ENCODE measurements around the gene MOB3A. TPM values are rescaled to one million over a fixed set of nuclear protein-coding genes. Genes with fewer than 3 reads are reported as not detected.

The MOB3A gene
- total and polyA plus RNA-seq, 4 donors: 3.4 to 8.7 (median 6.5) TPM

GRCh38 chr19:2111886-2112285 lies 15.8 kb upstream of the MOB3A start:
- WGBS: 93% methylated on average over 20 of the region's 20 CpGs
- Histone ChIP-seq H3K9me3 (ENCODE audit: control insufficient read depth in 4 of 4, low read length in 3 of 4) (no peaks in the 10 kb centered on the region), H3K4me1 (ENCODE audit: control insufficient read depth in 4 of 4, insufficient read depth in 4 of 4, low read length in 3 of 4) (no peaks in the 10 kb centered on the region), H3K36me3 (ENCODE audit: control insufficient read depth in 4 of 4, insufficient read depth in 3 of 4, low read depth in 1 of 4, low read length in 3 of 4) (peaks cover 44 to 93% (median 63%) of the 10 kb centered on the region in 4 donors), H3K27ac (ENCODE audit: low read depth in 1 of 2, low read length in 2 of 2) (no peak overlapping the region), H3K9ac (ENCODE audit: low read depth in 1 of 2, low read length in 2 of 2) (no peak overlapping the region), H3K27me3 (ENCODE audit: control insufficient read depth in 4 of 4, insufficient read depth in 4 of 4, low read length in 3 of 4) (no peaks in the 10 kb centered on the region), H3K4me3 (ENCODE audit: low read depth in 1 of 3, low read length in 3 of 3) (no peak overlapping the region)
- DNase-seq (ENCODE audit: low spot score): no peak
- TF ChIP-seq, protein P1, sequence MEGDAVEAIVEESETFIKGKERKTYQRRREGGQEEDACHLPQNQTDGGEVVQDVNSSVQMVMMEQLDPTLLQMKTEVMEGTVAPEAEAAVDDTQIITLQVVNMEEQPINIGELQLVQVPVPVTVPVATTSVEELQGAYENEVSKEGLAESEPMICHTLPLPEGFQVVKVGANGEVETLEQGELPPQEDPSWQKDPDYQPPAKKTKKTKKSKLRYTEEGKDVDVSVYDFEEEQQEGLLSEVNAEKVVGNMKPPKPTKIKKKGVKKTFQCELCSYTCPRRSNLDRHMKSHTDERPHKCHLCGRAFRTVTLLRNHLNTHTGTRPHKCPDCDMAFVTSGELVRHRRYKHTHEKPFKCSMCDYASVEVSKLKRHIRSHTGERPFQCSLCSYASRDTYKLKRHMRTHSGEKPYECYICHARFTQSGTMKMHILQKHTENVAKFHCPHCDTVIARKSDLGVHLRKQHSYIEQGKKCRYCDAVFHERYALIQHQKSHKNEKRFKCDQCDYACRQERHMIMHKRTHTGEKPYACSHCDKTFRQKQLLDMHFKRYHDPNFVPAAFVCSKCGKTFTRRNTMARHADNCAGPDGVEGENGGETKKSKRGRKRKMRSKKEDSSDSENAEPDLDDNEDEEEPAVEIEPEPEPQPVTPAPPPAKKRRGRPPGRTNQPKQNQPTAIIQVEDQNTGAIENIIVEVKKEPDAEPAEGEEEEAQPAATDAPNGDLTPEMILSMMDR (IDR thresholded peaks at IDR 0.05; ENCODE audit: low read depth, low read length, missing input control): no peak
- TF ChIP-seq HNF4A (conservative IDR thresholded peaks at IDR 0.05): no peak
- TF ChIP-seq NR2F2 (IDR thresholded peaks at IDR 0.05): no peak
- TF ChIP-seq FOXA2 (IDR thresholded peaks at IDR 0.05): no peak
- TF ChIP-seq JUND (IDR thresholded peaks at IDR 0.05): no peak
- TF ChIP-seq, protein P2, sequence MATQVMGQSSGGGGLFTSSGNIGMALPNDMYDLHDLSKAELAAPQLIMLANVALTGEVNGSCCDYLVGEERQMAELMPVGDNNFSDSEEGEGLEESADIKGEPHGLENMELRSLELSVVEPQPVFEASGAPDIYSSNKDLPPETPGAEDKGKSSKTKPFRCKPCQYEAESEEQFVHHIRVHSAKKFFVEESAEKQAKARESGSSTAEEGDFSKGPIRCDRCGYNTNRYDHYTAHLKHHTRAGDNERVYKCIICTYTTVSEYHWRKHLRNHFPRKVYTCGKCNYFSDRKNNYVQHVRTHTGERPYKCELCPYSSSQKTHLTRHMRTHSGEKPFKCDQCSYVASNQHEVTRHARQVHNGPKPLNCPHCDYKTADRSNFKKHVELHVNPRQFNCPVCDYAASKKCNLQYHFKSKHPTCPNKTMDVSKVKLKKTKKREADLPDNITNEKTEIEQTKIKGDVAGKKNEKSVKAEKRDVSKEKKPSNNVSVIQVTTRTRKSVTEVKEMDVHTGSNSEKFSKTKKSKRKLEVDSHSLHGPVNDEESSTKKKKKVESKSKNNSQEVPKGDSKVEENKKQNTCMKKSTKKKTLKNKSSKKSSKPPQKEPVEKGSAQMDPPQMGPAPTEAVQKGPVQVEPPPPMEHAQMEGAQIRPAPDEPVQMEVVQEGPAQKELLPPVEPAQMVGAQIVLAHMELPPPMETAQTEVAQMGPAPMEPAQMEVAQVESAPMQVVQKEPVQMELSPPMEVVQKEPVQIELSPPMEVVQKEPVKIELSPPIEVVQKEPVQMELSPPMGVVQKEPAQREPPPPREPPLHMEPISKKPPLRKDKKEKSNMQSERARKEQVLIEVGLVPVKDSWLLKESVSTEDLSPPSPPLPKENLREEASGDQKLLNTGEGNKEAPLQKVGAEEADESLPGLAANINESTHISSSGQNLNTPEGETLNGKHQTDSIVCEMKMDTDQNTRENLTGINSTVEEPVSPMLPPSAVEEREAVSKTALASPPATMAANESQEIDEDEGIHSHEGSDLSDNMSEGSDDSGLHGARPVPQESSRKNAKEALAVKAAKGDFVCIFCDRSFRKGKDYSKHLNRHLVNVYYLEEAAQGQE (IDR thresholded peaks at IDR 0.05): no peak
- no peak for TF ChIP-seq EGR1 (IDR thresholded peaks at IDR 0.05; ENCODE audit: low read depth in 2 of 2)
- TF ChIP-seq YY1 (IDR thresholded peaks at IDR 0.05): no peak
- no peak for TF ChIP-seq RAD21 (IDR thresholded peaks at IDR 0.05)

GRCh38 chr19:2111425-2111824 lies 15.3 kb upstream of the MOB3A start:
- 97% methylated on average over 22 of the region's 22 CpGs for WGBS
- Histone ChIP-seq H3K4me1 (ENCODE audit: control insufficient read depth in 4 of 4, insufficient read depth in 4 of 4, low read length in 3 of 4) (no peaks in the 10 kb centered on the region), H3K4me3 (ENCODE audit: low read depth in 1 of 3, low read length in 3 of 3) (no peak overlapping the region), H3K36me3 (ENCODE audit: control insufficient read depth in 4 of 4, insufficient read depth in 3 of 4, low read depth in 1 of 4, low read length in 3 of 4) (peaks cover 44 to 93% (median 62%) of the 10 kb centered on the region in 4 donors), H3K9ac (ENCODE audit: low read depth in 1 of 2, low read length in 2 of 2) (no peak overlapping the region), H3K27ac (ENCODE audit: low read depth in 1 of 2, low read length in 2 of 2) (no peak overlapping the region), H3K9me3 (ENCODE audit: control insufficient read depth in 4 of 4, low read length in 3 of 4) (no peaks in the 10 kb centered on the region), H3K27me3 (ENCODE audit: control insufficient read depth in 4 of 4, insufficient read depth in 4 of 4, low read length in 3 of 4) (no peaks in the 10 kb centered on the region)
- no peak for DNase-seq (ENCODE audit: low spot score)
- TF ChIP-seq TAF1 (conservative IDR thresholded peaks at IDR 0.05): no peak
- no peak for TF ChIP-seq NR2F2 (IDR thresholded peaks at IDR 0.05)
- TF ChIP-seq FOXA1 (IDR thresholded peaks at IDR 0.05): no peak
- TF ChIP-seq JUND (IDR thresholded peaks at IDR 0.05): no peak
- TF ChIP-seq, protein P3, sequence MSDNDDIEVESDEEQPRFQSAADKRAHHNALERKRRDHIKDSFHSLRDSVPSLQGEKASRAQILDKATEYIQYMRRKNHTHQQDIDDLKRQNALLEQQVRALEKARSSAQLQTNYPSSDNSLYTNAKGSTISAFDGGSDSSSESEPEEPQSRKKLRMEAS (IDR thresholded peaks at IDR 0.05): no peak
- no peak for TF ChIP-seq HNF4A (conservative IDR thresholded peaks at IDR 0.05)
- TF ChIP-seq YY1 (IDR thresholded peaks at IDR 0.05): no peak
- no peak for TF ChIP-seq SP1 (IDR thresholded peaks at IDR 0.05)
- TF ChIP-seq, protein P4, sequence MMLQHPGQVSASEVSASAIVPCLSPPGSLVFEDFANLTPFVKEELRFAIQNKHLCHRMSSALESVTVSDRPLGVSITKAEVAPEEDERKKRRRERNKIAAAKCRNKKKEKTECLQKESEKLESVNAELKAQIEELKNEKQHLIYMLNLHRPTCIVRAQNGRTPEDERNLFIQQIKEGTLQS (IDR thresholded peaks at IDR 0.05): no peak
- no peak for TF ChIP-seq GABPA (IDR thresholded peaks at IDR 0.05 in 1 of 2, conservative IDR thresholded peaks at IDR 0.05 in 1 of 2)
- TF ChIP-seq, protein P5, sequence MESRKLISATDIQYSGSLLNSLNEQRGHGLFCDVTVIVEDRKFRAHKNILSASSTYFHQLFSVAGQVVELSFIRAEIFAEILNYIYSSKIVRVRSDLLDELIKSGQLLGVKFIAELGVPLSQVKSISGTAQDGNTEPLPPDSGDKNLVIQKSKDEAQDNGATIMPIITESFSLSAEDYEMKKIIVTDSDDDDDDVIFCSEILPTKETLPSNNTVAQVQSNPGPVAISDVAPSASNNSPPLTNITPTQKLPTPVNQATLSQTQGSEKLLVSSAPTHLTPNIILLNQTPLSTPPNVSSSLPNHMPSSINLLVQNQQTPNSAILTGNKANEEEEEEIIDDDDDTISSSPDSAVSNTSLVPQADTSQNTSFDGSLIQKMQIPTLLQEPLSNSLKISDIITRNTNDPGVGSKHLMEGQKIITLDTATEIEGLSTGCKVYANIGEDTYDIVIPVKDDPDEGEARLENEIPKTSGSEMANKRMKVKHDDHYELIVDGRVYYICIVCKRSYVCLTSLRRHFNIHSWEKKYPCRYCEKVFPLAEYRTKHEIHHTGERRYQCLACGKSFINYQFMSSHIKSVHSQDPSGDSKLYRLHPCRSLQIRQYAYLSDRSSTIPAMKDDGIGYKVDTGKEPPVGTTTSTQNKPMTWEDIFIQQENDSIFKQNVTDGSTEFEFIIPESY (IDR thresholded peaks at IDR 0.05): no peak
- TF ChIP-seq RXRA (IDR thresholded peaks at IDR 0.05): no peak
- TF ChIP-seq RAD21 (IDR thresholded peaks at IDR 0.05): no peak
- no peak for TF ChIP-seq FOXA2 (IDR thresholded peaks at IDR 0.05)
